GM18526 (cell line): Measurements from ENCODE around the gene IMMP2L.

ENCODE experiments used
- POLR2A ChIP-seq: IDR thresholded peaks from 3 replicates; pipeline ENCODE4 v1.6.1; 2011; ENCODE audit not compliant: insufficient read length; ENCODE audit errors: extremely low read depth

Gene IMMP2L

DNA sequence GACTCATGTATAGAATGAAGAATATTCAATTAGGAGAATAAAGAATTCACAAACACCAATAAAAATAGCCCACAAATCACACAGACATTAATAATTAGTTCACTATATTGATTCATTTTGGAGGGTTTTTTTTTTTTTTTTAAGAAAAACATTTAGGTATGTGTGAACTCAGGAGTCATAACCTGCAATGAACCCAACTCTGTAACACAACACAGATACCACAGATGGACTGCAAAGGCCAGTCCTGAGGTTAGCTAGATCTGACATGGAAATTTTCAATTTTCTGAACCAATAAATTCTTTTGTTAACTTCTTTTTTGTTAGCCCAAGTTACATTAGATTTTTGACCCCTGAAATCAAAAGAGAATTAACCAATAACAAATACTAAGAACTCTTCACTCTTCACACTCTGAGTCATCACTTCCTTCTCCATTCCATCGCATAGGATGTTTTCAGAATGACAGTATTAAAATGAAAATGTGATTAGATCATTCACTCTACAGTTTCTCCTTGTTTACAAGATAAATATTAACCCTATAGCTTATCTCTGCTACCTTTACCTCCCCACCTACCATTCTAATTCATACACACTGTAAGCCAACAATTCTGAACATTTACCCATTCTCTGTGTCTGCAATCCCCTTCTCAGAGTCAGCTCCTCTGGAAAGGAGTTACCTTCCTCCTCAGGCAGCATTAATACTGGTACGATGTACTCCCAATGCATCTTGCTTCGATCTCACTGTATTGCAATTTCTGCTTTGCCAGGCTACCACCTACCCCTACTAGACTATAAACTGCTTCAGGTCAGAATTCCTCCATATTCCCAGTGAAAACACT lies 329.8 kb downstream of the IMMP2L start:
- no peak for TF ChIP-seq POLR2A

DNA sequence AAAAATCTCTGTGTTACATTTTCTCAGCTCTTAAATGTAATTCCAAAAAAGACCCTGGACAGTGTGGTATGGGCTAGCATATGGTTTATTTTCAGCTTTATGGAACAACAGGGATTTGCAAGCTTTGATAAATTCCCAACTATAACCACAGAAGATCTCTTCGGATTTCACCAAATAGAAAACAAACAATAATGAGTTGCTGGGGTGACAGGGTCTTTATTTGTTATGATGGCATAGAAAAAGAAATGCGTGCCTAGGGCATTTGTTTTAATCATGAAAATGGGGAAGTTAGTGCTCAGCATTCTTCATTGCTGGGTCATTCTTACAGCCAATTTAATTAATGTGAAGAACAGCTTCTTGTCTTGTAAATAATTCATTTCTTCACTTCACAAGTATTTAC lies 332.4 kb downstream of the IMMP2L start:
- TF ChIP-seq POLR2A = no peak

DNA sequence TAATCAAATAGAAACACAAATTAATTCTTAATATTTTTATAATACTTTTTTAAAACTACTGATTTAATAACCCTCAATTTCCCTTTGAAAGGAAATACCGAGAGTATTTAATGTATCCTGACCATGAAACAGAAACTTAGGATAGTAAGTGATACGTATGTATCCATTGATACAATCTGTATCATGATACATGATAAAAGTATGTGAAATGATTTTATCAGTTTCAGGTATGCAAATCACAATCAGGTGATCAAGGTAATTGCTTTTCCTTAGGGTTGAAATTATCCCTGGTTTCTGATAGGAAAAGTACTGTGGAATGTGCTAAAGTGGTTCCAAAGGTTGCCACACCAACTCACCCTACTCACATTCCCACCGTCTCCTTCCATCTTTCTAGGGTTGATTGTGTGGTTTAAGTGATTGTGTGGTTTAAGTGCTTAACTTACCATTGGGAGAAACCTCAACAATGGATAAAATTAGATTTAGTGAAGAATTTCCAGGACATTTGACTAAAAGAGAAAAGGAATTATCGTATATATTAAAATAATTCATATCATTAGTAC lies 333.0 kb downstream of the IMMP2L start:
- TF ChIP-seq POLR2A = no peak

DNA sequence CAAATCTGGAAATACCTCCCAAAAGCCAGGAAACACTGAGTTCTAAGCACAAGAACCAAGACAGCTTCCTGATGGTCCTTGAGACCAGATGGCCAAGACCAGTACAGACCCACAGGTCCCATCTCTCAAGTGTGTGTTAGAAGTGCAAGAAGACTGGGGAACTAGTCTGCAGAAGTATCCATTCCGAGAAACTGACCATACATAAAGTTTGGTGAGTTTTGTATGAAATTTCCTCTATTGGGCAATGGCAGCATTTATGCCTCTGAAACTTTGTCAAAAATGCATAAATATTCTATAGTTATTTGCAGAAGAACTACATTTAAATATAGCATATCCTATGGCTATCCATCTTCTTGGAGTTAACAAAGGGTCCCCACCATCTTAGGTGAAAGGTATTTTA lies 333.9 kb downstream of the IMMP2L start:
- TF ChIP-seq POLR2A = no peak

DNA sequence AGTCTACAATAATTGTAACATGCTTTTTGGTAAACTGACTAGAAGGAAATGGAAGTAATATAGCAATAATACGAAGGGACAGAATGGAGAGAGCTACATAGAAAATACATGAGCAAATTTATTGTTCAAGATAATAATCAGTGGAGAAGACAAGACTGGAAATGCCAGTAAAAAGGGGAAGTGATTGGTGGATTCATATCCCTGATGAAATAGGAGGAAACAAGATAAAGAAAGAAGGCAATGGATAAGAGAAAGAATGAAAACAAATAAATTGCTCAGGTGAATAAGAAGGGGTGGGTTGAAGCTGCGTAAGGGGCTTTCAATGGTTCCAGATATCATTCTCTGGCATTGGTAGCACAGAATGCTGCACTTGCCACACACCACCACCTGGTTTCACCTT lies 335.5 kb downstream of the IMMP2L start:
- TF ChIP-seq POLR2A = no peak

DNA sequence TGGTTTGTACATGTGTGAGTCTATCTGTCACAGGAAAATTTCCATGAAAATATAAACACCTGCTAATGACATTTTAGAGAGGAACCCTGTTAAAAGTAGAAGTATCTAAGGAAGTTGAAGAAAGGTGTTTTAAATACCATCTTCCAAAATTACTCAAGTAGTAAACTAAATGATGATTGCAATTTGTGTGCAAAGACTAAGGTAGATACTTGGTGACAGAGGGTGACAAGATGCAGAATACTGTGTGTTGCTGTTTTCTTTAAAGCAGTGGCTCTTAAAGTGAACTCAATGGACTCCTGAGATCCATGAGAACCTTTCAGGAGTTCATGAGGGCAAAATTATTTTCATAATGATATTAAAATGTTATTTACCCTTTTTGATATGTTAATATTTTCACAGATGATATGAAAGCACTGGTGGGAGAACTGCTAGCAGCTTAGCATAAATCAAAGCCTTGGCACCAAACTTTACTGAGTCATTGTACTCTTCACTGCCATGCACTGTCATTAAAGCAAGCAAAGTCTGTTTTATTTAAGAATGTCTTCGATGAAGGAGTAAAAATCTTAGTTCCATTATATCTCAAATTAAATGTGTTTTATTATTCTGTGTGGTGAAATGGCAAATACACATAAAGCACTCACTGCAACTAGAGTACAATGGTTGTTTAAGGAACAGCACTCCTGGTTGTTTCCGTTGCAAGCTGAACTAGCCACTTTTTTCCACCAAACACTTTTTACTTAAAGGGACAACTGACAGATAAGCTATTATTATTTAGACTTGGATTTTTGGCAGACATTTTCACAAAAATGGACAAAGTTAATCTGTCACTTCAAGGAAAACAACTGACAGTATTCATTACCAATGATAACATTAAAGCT lies 337.7 kb downstream of the IMMP2L start:
- no peak for TF ChIP-seq POLR2A

DNA sequence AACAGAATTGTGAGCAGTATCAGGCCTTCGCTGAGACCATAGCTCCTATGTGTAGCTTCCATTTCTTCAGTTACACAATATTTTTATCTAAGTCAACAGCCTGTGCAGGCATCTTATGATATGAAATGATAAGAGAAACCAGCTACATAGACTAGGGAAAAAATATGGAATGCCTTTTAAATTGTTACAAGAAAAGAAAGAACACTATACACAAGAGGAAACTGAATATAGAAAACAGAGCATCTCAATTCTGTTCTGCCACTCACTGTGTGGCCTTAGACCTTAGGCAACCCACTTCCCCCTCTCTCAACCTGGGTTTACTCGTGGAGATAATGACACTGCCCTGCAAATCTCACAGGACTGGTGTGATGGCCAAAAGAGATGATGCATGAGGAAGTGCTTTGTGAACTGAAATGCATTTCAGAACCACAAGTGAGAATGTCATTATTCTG lies 338.5 kb downstream of the IMMP2L start:
- no peak for TF ChIP-seq POLR2A

DNA sequence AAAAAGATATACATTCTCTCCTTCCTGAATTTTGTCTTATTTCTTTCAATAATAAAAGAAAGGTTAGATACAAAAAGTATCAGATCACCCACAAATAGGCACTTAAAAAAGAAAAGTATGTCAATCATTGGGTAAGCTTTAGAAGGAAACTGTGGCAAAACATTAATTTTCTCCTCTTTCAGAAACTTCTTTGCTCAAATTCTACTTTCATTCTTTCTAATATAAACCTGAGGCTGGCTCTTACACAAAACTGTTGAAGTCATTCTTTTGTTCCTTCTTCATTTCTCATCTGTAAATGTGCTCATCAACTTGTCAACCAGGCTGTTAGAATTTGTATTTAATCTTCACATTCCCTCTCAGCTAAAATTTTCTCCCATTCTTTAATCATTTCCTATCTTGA lies 346.7 kb downstream of the IMMP2L start:
- TF ChIP-seq POLR2A = no peak

DNA sequence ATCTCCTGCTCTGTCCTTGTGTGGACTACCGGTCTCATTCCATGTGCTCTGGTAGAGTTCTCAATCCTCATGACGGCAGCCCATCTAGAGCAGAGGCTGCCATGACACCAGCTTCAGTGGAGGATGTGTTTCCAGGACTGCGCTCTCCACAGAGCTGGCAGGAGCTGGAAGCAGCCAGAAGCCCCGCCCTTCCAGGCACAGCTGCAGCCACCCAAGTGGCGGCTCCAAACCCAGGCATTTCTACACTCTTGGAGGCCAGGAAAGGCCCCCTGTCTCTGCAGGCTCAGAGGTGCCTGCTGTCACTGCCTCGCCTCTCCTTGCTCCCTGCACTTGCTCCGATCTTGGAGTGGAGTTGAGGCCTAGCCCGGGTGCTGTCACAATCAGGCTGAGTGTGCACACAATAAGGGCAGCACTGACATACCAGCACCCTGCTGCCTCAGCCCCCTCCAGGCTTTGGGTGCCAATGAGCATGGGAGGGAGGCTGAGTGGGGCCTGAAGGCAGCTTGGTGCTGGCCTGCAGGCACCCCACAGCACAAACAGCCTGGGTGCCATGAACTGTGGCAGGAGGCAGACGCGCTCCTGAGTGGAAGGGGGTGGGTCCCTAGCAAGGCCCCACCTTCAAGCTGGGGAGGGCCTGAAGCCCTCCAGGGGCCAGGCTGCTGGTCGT lies 349.3 kb downstream of the IMMP2L start:
- no peak for TF ChIP-seq POLR2A

DNA sequence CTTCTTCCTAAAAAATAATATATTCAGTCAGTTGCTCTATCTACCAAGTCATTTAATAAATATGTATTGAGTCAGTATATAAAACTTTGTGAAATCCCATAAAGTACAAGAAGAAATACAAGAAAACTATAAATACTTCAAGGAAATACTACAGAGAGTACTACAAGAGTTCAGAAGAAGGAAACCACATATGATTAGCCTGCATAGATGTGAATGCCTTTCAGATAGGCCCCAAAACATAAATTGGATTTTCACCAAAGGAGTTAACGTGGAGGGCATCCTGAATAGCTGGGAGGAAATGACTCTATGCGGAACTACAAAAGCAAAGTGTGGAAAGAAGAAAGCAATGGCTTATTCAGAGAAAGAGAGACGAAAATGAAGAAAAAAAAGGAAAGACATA lies 351.3 kb downstream of the IMMP2L start:
- TF ChIP-seq POLR2A = no peak

DNA sequence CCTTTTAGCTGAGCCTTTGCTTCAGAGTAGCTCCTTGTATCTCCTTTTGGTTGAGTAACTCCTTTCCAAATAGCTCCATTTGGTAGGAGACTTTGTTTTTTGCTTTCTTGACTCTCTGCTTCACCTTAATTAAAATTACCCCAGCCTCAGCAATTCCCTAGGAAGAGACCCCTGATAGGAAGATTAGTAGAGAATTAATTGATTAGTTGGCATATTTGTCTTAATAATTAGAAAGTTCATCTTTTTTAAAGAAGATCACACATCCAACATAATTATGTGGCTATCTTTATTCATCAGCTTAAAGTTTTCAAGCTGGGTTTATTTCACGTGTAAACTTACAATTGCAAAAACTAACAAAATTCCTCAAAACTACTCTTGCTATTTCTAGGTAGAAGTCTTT lies 352.2 kb downstream of the IMMP2L start:
- TF ChIP-seq POLR2A = no peak

DNA sequence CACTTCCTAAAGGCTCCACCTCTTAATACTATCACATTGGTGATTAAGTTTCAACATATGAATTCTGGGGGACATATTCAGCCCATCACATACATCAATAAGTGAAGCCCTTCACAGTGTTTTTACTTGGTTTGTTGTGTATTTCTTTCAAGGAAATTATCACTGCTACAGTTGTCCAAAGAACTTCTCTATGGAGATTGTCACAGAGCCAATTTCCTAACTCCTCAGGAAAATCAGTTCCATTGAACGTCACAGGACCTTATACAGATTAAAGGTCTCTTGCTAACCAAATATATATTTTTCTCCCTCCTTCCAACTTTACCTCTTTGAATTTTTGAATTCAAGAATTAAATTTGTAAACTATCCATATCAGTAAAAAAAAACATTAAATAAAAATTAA lies 357.0 kb downstream of the IMMP2L start:
- TF ChIP-seq POLR2A = no peak

DNA sequence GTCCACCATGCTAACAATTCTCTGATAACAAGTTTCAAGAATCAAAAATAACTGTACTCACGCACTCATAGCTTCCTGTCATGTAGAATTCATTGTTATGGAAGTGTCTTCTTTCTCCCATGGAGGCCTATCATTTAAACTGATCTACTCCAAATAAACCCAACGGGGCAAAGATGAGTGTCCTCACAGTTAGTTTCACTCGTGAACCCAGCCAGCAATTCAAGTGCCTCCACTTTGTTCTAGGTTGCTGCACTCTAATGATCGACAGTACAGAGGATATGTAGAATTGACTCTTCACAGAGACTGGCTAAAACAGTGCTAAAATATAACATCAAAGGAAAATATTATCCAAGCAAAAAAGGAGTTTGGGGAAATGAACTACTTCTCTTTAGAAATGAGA lies 360.0 kb downstream of the IMMP2L start:
- no peak for TF ChIP-seq POLR2A

DNA sequence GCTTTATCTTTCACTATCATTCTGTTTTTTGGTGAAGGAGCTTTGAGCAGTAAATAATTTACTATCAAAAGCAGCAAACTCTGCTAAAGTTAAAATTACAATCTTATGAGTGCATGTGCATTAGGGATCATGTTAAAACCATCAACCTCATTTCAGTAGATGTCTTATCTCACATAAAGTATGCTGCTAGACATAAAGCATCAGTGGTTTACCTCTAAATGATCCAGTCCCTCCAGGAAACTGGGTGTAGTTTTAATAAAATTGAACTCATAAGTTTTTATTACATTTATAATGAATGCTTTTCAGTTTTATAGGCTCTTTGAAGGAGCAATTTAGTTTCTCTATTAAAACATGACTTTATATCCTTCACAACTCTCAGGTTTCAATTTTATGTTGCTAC lies 362.6 kb downstream of the IMMP2L start:
- no peak for TF ChIP-seq POLR2A

DNA sequence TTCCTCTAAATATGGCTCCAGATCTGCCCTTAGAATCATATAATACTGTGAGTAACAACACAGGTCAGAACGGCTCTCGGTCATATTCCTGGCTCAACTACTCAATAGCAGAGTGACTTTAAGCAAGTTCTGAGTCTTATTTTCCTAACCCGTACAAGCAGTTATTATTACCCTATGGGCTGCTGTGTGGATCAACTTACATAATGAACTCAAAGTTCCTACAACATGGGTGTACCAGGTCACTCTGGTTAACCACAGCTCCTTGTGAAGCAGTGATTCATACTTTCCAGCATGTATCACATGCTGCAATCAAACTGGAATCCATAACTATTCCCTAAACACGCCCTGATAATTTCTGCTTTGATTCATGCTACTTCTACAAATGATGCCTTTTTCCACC lies 364.0 kb downstream of the IMMP2L start:
- no peak for TF ChIP-seq POLR2A

DNA sequence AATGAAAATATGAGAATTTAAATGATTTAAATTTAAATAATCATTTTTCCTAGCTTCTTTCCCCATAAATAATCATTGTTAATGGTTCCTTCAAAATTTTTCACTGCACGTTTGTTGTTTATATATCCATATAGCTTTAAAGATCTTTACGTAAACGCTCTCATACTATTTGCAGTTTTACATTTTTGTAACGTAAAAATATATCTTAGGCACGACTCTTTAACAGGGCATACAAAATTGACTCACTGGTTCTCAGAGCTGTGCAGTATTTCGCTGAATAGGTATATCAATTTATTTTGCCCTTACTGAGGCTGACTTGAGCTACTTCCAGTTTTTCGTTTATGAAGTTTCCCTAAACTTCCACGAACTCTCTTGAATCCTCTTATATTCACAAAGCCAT lies 365.6 kb downstream of the IMMP2L start:
- TF ChIP-seq POLR2A = no peak
